ENCODE measurements around the gene ELMO1. TPM values are rescaled to one million over a fixed set of nuclear protein-coding genes. Genes with fewer than 3 reads are reported as not detected.
A peak's percentile ranks its signal among the peaks of the same experiment; 100 is the strongest.

The ELMO1 gene
- total RNA-seq, 4 donors from 2014 or later = 31.1 to 42.9 (median 38.7) TPM

DNA sequence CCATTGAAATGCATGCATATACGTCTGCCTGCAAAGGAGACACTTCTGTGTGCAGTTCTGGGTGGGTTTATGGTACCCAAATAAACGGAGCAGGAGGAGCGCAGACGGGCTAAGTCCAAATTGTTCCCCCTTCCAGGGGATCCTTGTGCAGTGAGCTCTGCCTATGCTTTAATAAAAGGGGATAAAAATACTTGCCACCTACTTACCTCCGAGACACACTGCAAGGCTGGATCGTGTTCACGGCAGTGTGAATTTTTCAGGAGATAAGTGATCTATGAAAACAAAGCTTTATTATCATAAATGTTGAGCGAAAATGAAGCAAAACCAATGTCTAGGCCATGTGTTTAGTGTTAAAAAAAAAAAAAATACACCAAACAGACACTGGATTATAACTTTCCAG, 415.5 kb downstream of the ELMO1 start:
- intact Hi-C loops (cut with DNase I) = loop anchor here (5.0 kb wide), 2 partner anchors 49 to 51 kb away; no protein-coding TSS in a partner anchor
- no peak for DNase-seq (ENCODE audit: extremely low spot score)
- Histone ChIP-seq H3K4me1 (peaks cover 17 to 26% (median 23%) of the 10 kb centered on the region in 4 donors), H3K27me3 (no peaks in the 10 kb centered on the region), H3K4me3 (no peak overlapping the region), H3K27ac (replicated peaks in 1 of 4) (peak overlapping the region in 3 of 4 donors; percentile 80 to 84 (median 83)), H3K9me3 (peaks cover 0 to 1% (median 0%) of the 10 kb centered on the region in 4 donors), H3K36me3 (no peaks in the 10 kb centered on the region)
- 94% methylated on average over 8 of the region's 8 CpGs for WGBS
- TF ChIP-seq POLR2A (IDR thresholded peaks at IDR 0.05; ENCODE audit: low read depth) (no peak), POLR2AphosphoS5 (IDR thresholded peaks at IDR 0.05) (no peak), EP300 (IDR thresholded peaks at IDR 0.05) (no peak)
- TF ChIP-seq, protein P1, sequence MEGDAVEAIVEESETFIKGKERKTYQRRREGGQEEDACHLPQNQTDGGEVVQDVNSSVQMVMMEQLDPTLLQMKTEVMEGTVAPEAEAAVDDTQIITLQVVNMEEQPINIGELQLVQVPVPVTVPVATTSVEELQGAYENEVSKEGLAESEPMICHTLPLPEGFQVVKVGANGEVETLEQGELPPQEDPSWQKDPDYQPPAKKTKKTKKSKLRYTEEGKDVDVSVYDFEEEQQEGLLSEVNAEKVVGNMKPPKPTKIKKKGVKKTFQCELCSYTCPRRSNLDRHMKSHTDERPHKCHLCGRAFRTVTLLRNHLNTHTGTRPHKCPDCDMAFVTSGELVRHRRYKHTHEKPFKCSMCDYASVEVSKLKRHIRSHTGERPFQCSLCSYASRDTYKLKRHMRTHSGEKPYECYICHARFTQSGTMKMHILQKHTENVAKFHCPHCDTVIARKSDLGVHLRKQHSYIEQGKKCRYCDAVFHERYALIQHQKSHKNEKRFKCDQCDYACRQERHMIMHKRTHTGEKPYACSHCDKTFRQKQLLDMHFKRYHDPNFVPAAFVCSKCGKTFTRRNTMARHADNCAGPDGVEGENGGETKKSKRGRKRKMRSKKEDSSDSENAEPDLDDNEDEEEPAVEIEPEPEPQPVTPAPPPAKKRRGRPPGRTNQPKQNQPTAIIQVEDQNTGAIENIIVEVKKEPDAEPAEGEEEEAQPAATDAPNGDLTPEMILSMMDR (IDR thresholded peaks at IDR 0.05) = no peak

- Histone ChIP-seq H3K27ac (replicated peaks in 1 of 4) (peak overlapping the region; percentile 80 to 84 (median 83)), H3K27me3 (no peaks in the 10 kb centered on the region), H3K4me1 (peaks cover 17 to 26% (median 23%) of the 10 kb centered on the region in 4 donors), H3K36me3 (no peaks in the 10 kb centered on the region), H3K4me3 (no peak overlapping the region), H3K9me3 (no peaks in the 10 kb centered on the region)
- no peak for DNase-seq (ENCODE audit: extremely low spot score)
- TF ChIP-seq EP300 (IDR thresholded peaks at IDR 0.05) = no peak
- no peak for TF ChIP-seq POLR2AphosphoS5 (IDR thresholded peaks at IDR 0.05)
- TF ChIP-seq POLR2A (IDR thresholded peaks at IDR 0.05; ENCODE audit: low read depth) = no peak
- TF ChIP-seq, protein P1 (IDR thresholded peaks at IDR 0.05) = no peak
- intact Hi-C loops (cut with DNase I) = loop anchor here (5.0 kb wide), 2 partner anchors 50 kb away; no protein-coding TSS in a partner anchor
- 98% methylated on average over 4 of the region's 4 CpGs for WGBS
Measured at GRCh38 chr7:37032258-37032601, 416.4 kb downstream of the ELMO1 start.

DNA sequence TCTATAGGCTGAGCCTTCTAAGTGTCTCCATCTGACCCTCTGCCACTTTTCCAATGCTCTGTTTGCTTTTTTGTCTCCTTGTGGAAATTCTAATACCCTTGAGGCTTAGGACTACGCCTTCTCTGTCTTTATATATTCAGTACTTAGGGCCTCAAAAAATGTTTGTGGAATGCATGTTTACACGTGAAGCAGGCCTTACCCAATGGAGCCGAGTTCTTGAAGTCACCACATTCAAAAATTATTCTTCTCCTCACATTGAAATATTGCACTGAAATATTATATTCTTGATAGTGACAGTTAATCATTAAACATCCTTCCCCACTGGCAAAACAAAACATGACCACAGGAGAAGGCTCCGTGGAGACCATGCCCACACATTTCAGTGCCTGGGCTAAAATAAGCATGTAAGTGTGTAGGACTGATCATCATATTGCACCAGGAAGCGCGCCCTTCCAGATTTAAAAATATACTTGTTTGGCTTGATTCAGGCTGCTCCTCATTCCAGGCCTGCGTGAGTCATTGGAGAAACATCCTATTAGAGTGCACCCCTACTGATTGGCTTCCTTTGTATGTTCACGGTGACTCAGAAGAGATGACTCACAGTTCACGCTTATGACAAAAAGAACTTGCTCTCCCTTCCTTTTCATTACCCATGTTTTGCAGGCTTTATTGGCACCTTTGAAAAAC, 416.9 kb downstream of the ELMO1 start:
- peak; percentile 94 for DNase-seq (ENCODE audit: extremely low spot score)
- peak overlapping the region; percentile 80 to 84 (median 83) for H3K27ac ChIP-seq (replicated peaks in 1 of 4)
- H3K4me3 ChIP-seq = no peak overlapping the region
- TF ChIP-seq, protein P1 (IDR thresholded peaks at IDR 0.05) = no peak
- TF ChIP-seq EP300 (IDR thresholded peaks at IDR 0.05) (no peak), POLR2AphosphoS5 (IDR thresholded peaks at IDR 0.05) (peak; percentile 88 to 92)
- peaks cover 17 to 26% (median 23%) of the 10 kb centered on the region in 4 donors for H3K4me1 ChIP-seq
- WGBS = 18% methylated on average over 9 of the region's 9 CpGs
- H3K9me3 ChIP-seq = no peaks in the 10 kb centered on the region
- intact Hi-C loops (cut with DNase I) = loop anchor here (5.0 kb wide), 2 partner anchors 49 to 51 kb away; no protein-coding TSS in a partner anchor
- no peaks in the 10 kb centered on the region for H3K27me3 ChIP-seq
- H3K36me3 ChIP-seq = no peaks in the 10 kb centered on the region

DNA sequence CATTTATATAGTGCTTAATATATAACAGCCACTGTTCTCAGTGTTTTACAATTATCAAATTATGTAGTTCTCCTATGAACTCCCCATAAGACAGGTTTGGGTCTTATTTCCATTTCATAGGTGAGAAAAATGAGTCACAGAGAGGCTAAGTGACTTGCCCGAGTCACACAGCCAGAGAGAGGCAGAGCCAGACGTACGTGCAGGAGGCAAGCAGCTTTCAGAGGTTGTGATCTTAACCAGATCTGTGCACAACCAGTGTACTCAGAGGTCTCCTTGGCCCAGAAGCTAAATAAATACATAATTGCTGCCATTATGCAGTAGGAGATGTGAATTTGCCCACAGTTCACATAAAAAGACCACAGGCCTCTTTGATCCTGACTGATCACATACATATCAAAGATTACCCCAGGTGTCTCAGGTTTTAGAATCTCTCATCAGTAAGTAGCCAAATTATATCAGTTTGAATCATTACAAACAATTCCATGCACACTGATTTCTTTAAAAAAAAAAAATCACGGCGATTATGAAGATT, 419.7 kb downstream of the ELMO1 start:
- H3K9me3 ChIP-seq = no peaks in the 10 kb centered on the region
- peaks cover 17 to 26% (median 23%) of the 10 kb centered on the region in 4 donors for H3K4me1 ChIP-seq
- intact Hi-C loops (cut with DNase I) = no loop called here
- no peaks in the 10 kb centered on the region for H3K27me3 ChIP-seq
- TF ChIP-seq, protein P1 (IDR thresholded peaks at IDR 0.05) = no peak
- TF ChIP-seq POLR2AphosphoS5 (IDR thresholded peaks at IDR 0.05) (no peak), POLR2A (IDR thresholded peaks at IDR 0.05; ENCODE audit: low read depth) (no peak), EP300 (IDR thresholded peaks at IDR 0.05) (no peak)
- H3K36me3 ChIP-seq = no peaks in the 10 kb centered on the region
- H3K4me3 ChIP-seq = no peak overlapping the region
- WGBS = 87% methylated on average over 5 of the region's 5 CpGs
- no peak overlapping the region for H3K27ac ChIP-seq (replicated peaks in 1 of 4)
- DNase-seq (ENCODE audit: extremely low spot score) = no peak
